GM23338 (cell line): ENCODE data around the gene CBY1. TPM values are rescaled to one million over a fixed set of nuclear protein-coding genes. Genes with fewer than 3 reads are reported as not detected.

Experiments used
- ATAC-seq: fragments of 200-7000 bp; cut with Tn5 transposase; 3 replicates; pipeline ENCODE4 v1.9.1; 2020
- DNase-seq: peaks from one replicate; pipeline ENCODE4 v3.0.0-alpha.2; 2015; ENCODE audit warnings: low spot score
- H2AFZ ChIP-seq: fragments of 200-600 bp; sonication (generic); 2 replicates; pipeline ENCODE4 v1.8.0; 2016; ENCODE audit warnings: antibody characterized with exemption, mild to moderate bottlenecking, moderate library complexity
- H3F3A ChIP-seq: fragments of 200-600 bp; sonication (generic); replicated peaks from 2 replicates; pipeline ENCODE4 v1.8.0; 2017; ENCODE audit warnings: antibody characterized with exemption, mixed run types, low read depth
- H3K27ac ChIP-seq: fragments of 200-600 bp; sonication (generic); 2 replicates; pipeline ENCODE4 v1.6.1; 2016; ENCODE audit warnings: low read depth
- H3K27me3 ChIP-seq: fragments of 200-600 bp; sonication (generic); 2 replicates; pipeline ENCODE4 v1.8.0; 2016; ENCODE audit warnings: mild to moderate bottlenecking, mixed run types, moderate library complexity; ENCODE audit not compliant: insufficient read depth
- H3K36me3 ChIP-seq: fragments of 200-600 bp; sonication (generic); 2 replicates; pipeline ENCODE4 v1.8.0; 2016; ENCODE audit warnings: mild to moderate bottlenecking; ENCODE audit not compliant: insufficient read depth
- H3K4me1 ChIP-seq: fragments of 200-600 bp; sonication (generic); 2 replicates; pipeline ENCODE4 v1.8.0; 2016; ENCODE audit warnings: mild to moderate bottlenecking, moderate library complexity; ENCODE audit not compliant: insufficient read depth
- H3K4me2 ChIP-seq: fragments of 200-600 bp; sonication (generic); 2 replicates; pipeline ENCODE4 v1.7.1; 2017; ENCODE audit warnings: mixed run types
- H3K4me3 ChIP-seq: fragments of 200-600 bp; sonication (generic); 2 replicates; pipeline ENCODE4 v1.6.1; 2016; ENCODE audit warnings: mixed run types
- H3K79me2 ChIP-seq: fragments of 200-600 bp; sonication (generic); replicated peaks from 2 replicates; pipeline ENCODE4 v1.8.0; 2017; ENCODE audit warnings: mild to moderate bottlenecking; ENCODE audit not compliant: insufficient read depth
- H3K9me2 ChIP-seq: fragments of 200-600 bp; sonication (generic); 2 replicates; pipeline ENCODE4 v1.8.0; 2017; ENCODE audit not compliant: insufficient read depth
- H4K20me1 ChIP-seq: fragments of 200-600 bp; sonication (generic); replicated peaks from 2 replicates; pipeline ENCODE4 v1.8.0; 2017; ENCODE audit warnings: mild to moderate bottlenecking; ENCODE audit not compliant: insufficient read depth
- H3K27ac Mint-ChIP-seq: 2 replicates; pipeline ENCODE4 v1.8.0; 2020; ENCODE audit warnings: inconsistent platforms, mild to moderate bottlenecking, moderate library complexity, mixed read lengths
- H3K27me3 Mint-ChIP-seq: 3 replicates; pipeline ENCODE4 v1.8.0; 2022; ENCODE audit warnings: low read depth, mild to moderate bottlenecking, moderate library complexity, mixed read lengths, inconsistent platforms; ENCODE audit not compliant: insufficient read depth, poor library complexity
- H3K36me3 Mint-ChIP-seq: 3 replicates; pipeline ENCODE4 v1.8.0; 2021; ENCODE audit warnings: low read depth, mild to moderate bottlenecking, inconsistent platforms, moderate library complexity, mixed read lengths
- H3K4me1 Mint-ChIP-seq: 3 replicates; pipeline ENCODE4 v1.8.0; 2020; ENCODE audit warnings: mild to moderate bottlenecking, inconsistent platforms, mixed read lengths
- H3K4me3 Mint-ChIP-seq: 3 replicates; pipeline ENCODE4 v1.8.0; 2021; ENCODE audit warnings: moderate library complexity, mild to moderate bottlenecking, inconsistent platforms, mixed read lengths
- H3K9me3 Mint-ChIP-seq: 3 replicates; pipeline ENCODE4 v1.8.0; 2020; ENCODE audit warnings: moderate library complexity, mild to moderate bottlenecking, inconsistent platforms, mixed read lengths
- CREB1 ChIP-seq: fragments of 250-450 bp; sonication (Bioruptor Pico); IDR thresholded peaks from 2 replicates; pipeline ENCODE4 v1.5.0; 2020; ENCODE audit warnings: low read depth, mild to moderate bottlenecking, moderate library complexity
- CTCF ChIP-seq, 2 experiments: fragments of 200-600 bp in 1 of 2; sonication (generic) in 1 of 2; conservative IDR thresholded peaks; 2 replicates each; pipeline versions ENCODE4 v1.5.1 to v1.6.1; 2016 to 2017; ENCODE audit warnings: antibody characterized with exemption in 2 of 2, low read depth in 2 of 2, mild to moderate bottlenecking in 2 of 2, moderate library complexity in 1 of 2
- EZH2 ChIP-seq: fragments of 200-600 bp; sonication (generic); IDR thresholded peaks from one replicate; pipeline ENCODE4 v1.8.0; 2017; ENCODE audit warnings: antibody characterized with exemption, mild to moderate bottlenecking, low read depth; ENCODE audit not compliant: unreplicated experiment
- EZH2phosphoT487 ChIP-seq: fragments of 200-600 bp; sonication (generic); IDR thresholded peaks from one replicate; pipeline ENCODE4 v1.8.1; 2018; ENCODE audit warnings: antibody characterized with exemption; ENCODE audit not compliant: unreplicated experiment
- JUNB ChIP-seq: IDR thresholded peaks from one replicate; pipeline ENCODE4 v1.6.1; 2016; ENCODE audit warnings: antibody characterized with exemption; ENCODE audit not compliant: unreplicated experiment
- NANOG ChIP-seq: IDR thresholded peaks from 2 replicates; pipeline ENCODE4 v1.6.1; 2016; ENCODE audit warnings: antibody characterized with exemption, borderline replicate concordance
- POLR2AphosphoS5 ChIP-seq: IDR thresholded peaks from 2 replicates; pipeline ENCODE4 v1.6.1; 2016; ENCODE audit warnings: antibody characterized with exemption, low read depth
- STAT1 ChIP-seq: IDR thresholded peaks from one replicate; pipeline ENCODE4 v1.6.1; 2016; ENCODE audit warnings: antibody characterized with exemption; ENCODE audit not compliant: unreplicated experiment
- ZNF114 ChIP-seq: fragments of 250-450 bp; sonication (Bioruptor Pico); IDR thresholded peaks from 2 replicates; pipeline ENCODE4 v1.5.0; 2020; ENCODE audit warnings: mild to moderate bottlenecking, moderate library complexity
- ZNF331 ChIP-seq: fragments of 250-450 bp; sonication (Bioruptor Pico); IDR thresholded peaks from 2 replicates; pipeline ENCODE4 v1.5.0; 2020; ENCODE audit warnings: low read depth, mild to moderate bottlenecking, moderate library complexity
- ZNF462 ChIP-seq: fragments of 250-450 bp; sonication (Bioruptor Pico); IDR thresholded peaks from 2 replicates; pipeline ENCODE4 v1.5.0; 2020; ENCODE audit warnings: mild to moderate bottlenecking, moderate library complexity
- polyA plus RNA-seq: library from polyadenylated mRNA; unstranded; fragments of >200 nt; fragmentation: Nextera tagmentation; extraction: Ambion mirVana; gene quantifications from 2 replicates; pipeline ENCODE4 v1.2.1, GENCODE V29; 2016
- total RNA-seq: library from RNA; depleted of rRNA; stranded (reverse); fragments of >200 nt; shearing (Covaris generic); gene quantifications from 2 replicates; pipeline ENCODE4 v1.2.3, GENCODE V29; 2014
- TF ChIP-seq, protein P1 (sequence below): IDR thresholded peaks from one replicate; pipeline ENCODE4 v1.6.1; 2018; ENCODE audit warnings: antibody characterized with exemption; ENCODE audit not compliant: unreplicated experiment
- TF ChIP-seq, protein P2 (sequence below): IDR thresholded peaks from 2 replicates; pipeline ENCODE4 v1.6.1; 2016; ENCODE audit warnings: antibody characterized with exemption

The CBY1 gene
- total and polyA plus RNA-seq, 2 experiments from 2014 or later = 12.8 to 36.4 TPM

GRCh38 chr22:38657045-38657909 lies 839 bp downstream of the CBY1 start:
- Histone ChIP-seq H3K4me1 (peaks cover 5% of the 10 kb centered on the region), H3K27ac (no peak overlapping the region), H3F3A (no peaks in the 10 kb centered on the region), H4K20me1 (no peaks in the 10 kb centered on the region; the same call in 1 of the 2 replicates), H3K4me3 (peak overlapping the region; percentile 74), H3K79me2 (0 out of 2 replicates have a peak, but pooled peaks cover 4% of the 10 kb centered on the region), H3K9me2 (no peaks in the 10 kb centered on the region), H2AFZ (peak overlapping the region; percentile 49), H3K36me3 (no peaks in the 10 kb centered on the region), H3K27me3 (no peaks in the 10 kb centered on the region), H3K4me2 (peak overlapping the region; percentile 99)
- H3K36me3 Mint-ChIP-seq = peaks cover 12% of the 10 kb centered on the region
- H3K4me1 Mint-ChIP-seq = peaks cover 8% of the 10 kb centered on the region
- ATAC-seq (peak; percentile 31), DNase-seq (peak; percentile 72)
- no peak for TF ChIP-seq ZNF331 (CRISPR knock-in tag)
- no peak for TF ChIP-seq POLR2AphosphoS5
- TF ChIP-seq, protein P1, sequence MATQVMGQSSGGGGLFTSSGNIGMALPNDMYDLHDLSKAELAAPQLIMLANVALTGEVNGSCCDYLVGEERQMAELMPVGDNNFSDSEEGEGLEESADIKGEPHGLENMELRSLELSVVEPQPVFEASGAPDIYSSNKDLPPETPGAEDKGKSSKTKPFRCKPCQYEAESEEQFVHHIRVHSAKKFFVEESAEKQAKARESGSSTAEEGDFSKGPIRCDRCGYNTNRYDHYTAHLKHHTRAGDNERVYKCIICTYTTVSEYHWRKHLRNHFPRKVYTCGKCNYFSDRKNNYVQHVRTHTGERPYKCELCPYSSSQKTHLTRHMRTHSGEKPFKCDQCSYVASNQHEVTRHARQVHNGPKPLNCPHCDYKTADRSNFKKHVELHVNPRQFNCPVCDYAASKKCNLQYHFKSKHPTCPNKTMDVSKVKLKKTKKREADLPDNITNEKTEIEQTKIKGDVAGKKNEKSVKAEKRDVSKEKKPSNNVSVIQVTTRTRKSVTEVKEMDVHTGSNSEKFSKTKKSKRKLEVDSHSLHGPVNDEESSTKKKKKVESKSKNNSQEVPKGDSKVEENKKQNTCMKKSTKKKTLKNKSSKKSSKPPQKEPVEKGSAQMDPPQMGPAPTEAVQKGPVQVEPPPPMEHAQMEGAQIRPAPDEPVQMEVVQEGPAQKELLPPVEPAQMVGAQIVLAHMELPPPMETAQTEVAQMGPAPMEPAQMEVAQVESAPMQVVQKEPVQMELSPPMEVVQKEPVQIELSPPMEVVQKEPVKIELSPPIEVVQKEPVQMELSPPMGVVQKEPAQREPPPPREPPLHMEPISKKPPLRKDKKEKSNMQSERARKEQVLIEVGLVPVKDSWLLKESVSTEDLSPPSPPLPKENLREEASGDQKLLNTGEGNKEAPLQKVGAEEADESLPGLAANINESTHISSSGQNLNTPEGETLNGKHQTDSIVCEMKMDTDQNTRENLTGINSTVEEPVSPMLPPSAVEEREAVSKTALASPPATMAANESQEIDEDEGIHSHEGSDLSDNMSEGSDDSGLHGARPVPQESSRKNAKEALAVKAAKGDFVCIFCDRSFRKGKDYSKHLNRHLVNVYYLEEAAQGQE = no peak
- no peak for TF ChIP-seq NANOG
- TF ChIP-seq ZNF114 (CRISPR knock-in tag) = no peak
- TF ChIP-seq EZH2phosphoT487 = no peak
- no peak for TF ChIP-seq EZH2
- TF ChIP-seq STAT1 = no peak
- no peak for TF ChIP-seq CREB1
- no peak for TF ChIP-seq CTCF (conservative IDR thresholded peaks at IDR 0.05; ENCODE audit: low read depth in 2 of 2)
- no peak for TF ChIP-seq JUNB
- TF ChIP-seq, protein P2, sequence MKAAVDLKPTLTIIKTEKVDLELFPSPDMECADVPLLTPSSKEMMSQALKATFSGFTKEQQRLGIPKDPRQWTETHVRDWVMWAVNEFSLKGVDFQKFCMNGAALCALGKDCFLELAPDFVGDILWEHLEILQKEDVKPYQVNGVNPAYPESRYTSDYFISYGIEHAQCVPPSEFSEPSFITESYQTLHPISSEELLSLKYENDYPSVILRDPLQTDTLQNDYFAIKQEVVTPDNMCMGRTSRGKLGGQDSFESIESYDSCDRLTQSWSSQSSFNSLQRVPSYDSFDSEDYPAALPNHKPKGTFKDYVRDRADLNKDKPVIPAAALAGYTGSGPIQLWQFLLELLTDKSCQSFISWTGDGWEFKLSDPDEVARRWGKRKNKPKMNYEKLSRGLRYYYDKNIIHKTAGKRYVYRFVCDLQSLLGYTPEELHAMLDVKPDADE = no peak
- TF ChIP-seq ZNF462 (CRISPR knock-in tag) = no peak
- H3K9me3 Mint-ChIP-seq = peaks cover 8% of the 10 kb centered on the region; the same call in 2 of the 3 replicates
- no peak overlapping the region for H3K27ac Mint-ChIP-seq
- H3K27me3 Mint-ChIP-seq = peaks cover 4% of the 10 kb centered on the region
- H3K4me3 Mint-ChIP-seq = peak overlapping the region; percentile 91
